CD4-positive, alpha-beta T cell treated with Interleukin-17A for 4 hours (primary cell): ENCODE data around the gene STAB2.
"Not testable (repeated sequence)": the region's sequence is repeated elsewhere in the genome, so short reads cannot be mapped to it uniquely, and the experiment has no call there.

ENCODE experiments used
- DNase-seq: peaks from one replicate; pipeline ENCODE4 v3.0.0-alpha.2; 2020; ENCODE audit warnings: mixed read lengths

STAB2 gene

GRCh38 chr12:103589517-103589916, 2.4 kb downstream of the STAB2 start:
- DNase-seq = no peak

GRCh38 chr12:103590271-103590670, 3.2 kb downstream of the STAB2 start:
- DNase-seq = no peak

GRCh38 chr12:103596981-103597380, 9.9 kb downstream of the STAB2 start:
- no peak for DNase-seq

- no peak for DNase-seq
Measured at GRCh38 chr12:103599274-103599673, 12.2 kb downstream of the STAB2 start.

- DNase-seq = no peak
Measured at GRCh38 chr12:103600967-103601728, 14.1 kb downstream of the STAB2 start.

- no peak for DNase-seq
Measured at GRCh38 chr12:103620395-103620794, 33.3 kb downstream of the STAB2 start.

- no peak for DNase-seq
Measured at GRCh38 chr12:103623716-103624115, 36.6 kb downstream of the STAB2 start.

GRCh38 chr12:103626498-103626897, 39.4 kb downstream of the STAB2 start:
- DNase-seq = no peak

GRCh38 chr12:103627189-103627855, 40.2 kb downstream of the STAB2 start:
- no peak for DNase-seq

GRCh38 chr12:103632554-103633216, 45.6 kb downstream of the STAB2 start:
- peak; percentile 29 for DNase-seq

GRCh38 chr12:103634732-103635131, 47.7 kb downstream of the STAB2 start:
- DNase-seq = no peak

- DNase-seq = no peak
Measured at GRCh38 chr12:103635419-103635818, 48.3 kb downstream of the STAB2 start.

- DNase-seq = no peak
Measured at GRCh38 chr12:103637021-103637420, 49.9 kb downstream of the STAB2 start.

GRCh38 chr12:103637429-103637828, 50.4 kb downstream of the STAB2 start:
- DNase-seq = no peak

- DNase-seq = no peak
Measured at GRCh38 chr12:103639983-103640382, 52.9 kb downstream of the STAB2 start.

GRCh38 chr12:103640410-103640809, 53.3 kb downstream of the STAB2 start:
- DNase-seq = no peak

GRCh38 chr12:103640831-103641230, 53.8 kb downstream of the STAB2 start:
- DNase-seq = no peak

GRCh38 chr12:103642240-103642864, 55.3 kb downstream of the STAB2 start:
- no peak for DNase-seq

- DNase-seq = no peak
Measured at GRCh38 chr12:103645202-103645601, 58.1 kb downstream of the STAB2 start.

- DNase-seq = no peak
Measured at GRCh38 chr12:103647267-103647666, 60.2 kb downstream of the STAB2 start.

GRCh38 chr12:103652808-103653207, 65.7 kb downstream of the STAB2 start:
- no peak for DNase-seq

- not testable (repeated sequence) for DNase-seq
Measured at GRCh38 chr12:103653568-103654173, 66.6 kb downstream of the STAB2 start.

GRCh38 chr12:103654816-103655215, 67.7 kb downstream of the STAB2 start:
- no peak for DNase-seq
